NK-92 treated with Interleukin-12 subunit alpha and Interleukin-12 subunit beta, amount 100 ng/mL, for 24 hours (cell line): ENCODE results near the gene FBXO33.

ENCODE experiments used
- DNase-seq: peaks from one replicate; lab custom pipeline; 2025; lab: John Stamatoyannopoulos, UW

Gene FBXO33

GRCh38 chr14:39431416-39432178, 636 bp downstream of the FBXO33 start:
- peak; percentile 25 for DNase-seq

GRCh38 chr14:39430762-39431415, 1.3 kb downstream of the FBXO33 start:
- DNase-seq: no peak

- no peak for DNase-seq
Measured at GRCh38 chr14:39428118-39428517, 4.1 kb downstream of the FBXO33 start.

- no peak for DNase-seq
Measured at GRCh38 chr14:39426605-39427004, 5.6 kb downstream of the FBXO33 start.

GRCh38 chr14:39425947-39426346, 6.3 kb downstream of the FBXO33 start:
- DNase-seq: no peak

GRCh38 chr14:39423793-39424192, 8.4 kb downstream of the FBXO33 start:
- DNase-seq: no peak

GRCh38 chr14:39422243-39422642, 10.0 kb downstream of the FBXO33 start:
- no peak for DNase-seq

GRCh38 chr14:39419272-39419671, 13.0 kb downstream of the FBXO33 start:
- DNase-seq: no peak

GRCh38 chr14:39417014-39417413, 15.2 kb downstream of the FBXO33 start:
- no peak for DNase-seq

GRCh38 chr14:39416072-39416471, 16.2 kb downstream of the FBXO33 start:
- DNase-seq: no peak

GRCh38 chr14:39406560-39406959, 25.7 kb downstream of the FBXO33 start:
- DNase-seq: no peak

GRCh38 chr14:39398382-39398781, 33.9 kb downstream of the FBXO33 start:
- no peak for DNase-seq

GRCh38 chr14:39396448-39396847, 35.8 kb downstream of the FBXO33 start:
- DNase-seq: no peak

GRCh38 chr14:39395555-39396254, 36.5 kb downstream of the FBXO33 start:
- DNase-seq: no peak

- DNase-seq: no peak
Measured at GRCh38 chr14:39393289-39393688, 38.9 kb downstream of the FBXO33 start.

- DNase-seq: no peak
Measured at GRCh38 chr14:39384177-39384576, 48.1 kb downstream of the FBXO33 start.

- no peak for DNase-seq
Measured at GRCh38 chr14:39383741-39384140, 48.5 kb downstream of the FBXO33 start.

GRCh38 chr14:39383026-39383660, 49.1 kb downstream of the FBXO33 start:
- no peak for DNase-seq

- no peak for DNase-seq
Measured at GRCh38 chr14:39382463-39382862, 49.8 kb downstream of the FBXO33 start.

- no peak for DNase-seq
Measured at GRCh38 chr14:39381366-39381765, 50.9 kb downstream of the FBXO33 start.

GRCh38 chr14:39376667-39377403, 55.4 kb downstream of the FBXO33 start:
- no peak for DNase-seq

GRCh38 chr14:39374851-39375250, 57.4 kb downstream of the FBXO33 start:
- no peak for DNase-seq
